A204.1 (cell line): ENCODE measurements around the gene PODN.

Experiments
- FAIRE-seq: peaks from 2 replicates; lab custom pipeline; 2012; peaks lifted over from hg19 to GRCh38; lab: Jason Lieb, UNC

PODN gene

GRCh38 chr1:53050310-53050709 is 11.7 kb upstream of the PODN start:
- no peak for FAIRE-seq

- FAIRE-seq = no peak
These were observed 10.3 kb upstream of the PODN start for GRCh38 chr1:53051676-53052075.

GRCh38 chr1:53057127-53057526 is 4.9 kb upstream of the PODN start:
- no peak for FAIRE-seq

GRCh38 chr1:53060579-53060978 is 1.4 kb upstream of the PODN start:
- no peak for FAIRE-seq

GRCh38 chr1:53061123-53061858 is 722 bp upstream of the PODN start:
- FAIRE-seq = no peak

- no peak for FAIRE-seq
These were observed 937 bp downstream of the PODN start for GRCh38 chr1:53062708-53063591.

GRCh38 chr1:53063744-53064515 is 1.9 kb downstream of the PODN start:
- FAIRE-seq = no peak

GRCh38 chr1:53065391-53065790 is 3.4 kb downstream of the PODN start:
- no peak for FAIRE-seq

- no peak for FAIRE-seq
These were observed 4.5 kb downstream of the PODN start for GRCh38 chr1:53066488-53066887.

GRCh38 chr1:53066891-53067738 is 5.1 kb downstream of the PODN start:
- no peak for FAIRE-seq

- no peak for FAIRE-seq
These were observed 5.9 kb downstream of the PODN start for GRCh38 chr1:53067886-53068285.

- FAIRE-seq = no peak
These were observed 6.5 kb downstream of the PODN start for GRCh38 chr1:53068314-53069099.

GRCh38 chr1:53069265-53069662 is 7.3 kb downstream of the PODN start:
- no peak for FAIRE-seq

- FAIRE-seq = no peak
These were observed 7.8 kb downstream of the PODN start for GRCh38 chr1:53069663-53070327.

- no peak for FAIRE-seq
These were observed 8.6 kb downstream of the PODN start for GRCh38 chr1:53070621-53071020.

GRCh38 chr1:53071167-53071865 is 9.3 kb downstream of the PODN start:
- no peak for FAIRE-seq

GRCh38 chr1:53071915-53072314 is 9.9 kb downstream of the PODN start:
- peak; percentile 58 for FAIRE-seq

GRCh38 chr1:53073287-53073686 is 11.3 kb downstream of the PODN start:
- FAIRE-seq = no peak

- FAIRE-seq = no peak
These were observed 11.9 kb downstream of the PODN start for GRCh38 chr1:53073868-53074311.
